ENCODE results near the gene ZMIZ1. TPM values are rescaled to one million over a fixed set of nuclear protein-coding genes. Genes with fewer than 3 reads are reported as not detected.
A peak's percentile ranks its signal among the peaks of the same experiment; 100 is the strongest.

Gene ZMIZ1
- polyA plus RNA-seq, 6 donors from 2014 or later: 0.11 to 2.9 (median 1.5) TPM

DNA sequence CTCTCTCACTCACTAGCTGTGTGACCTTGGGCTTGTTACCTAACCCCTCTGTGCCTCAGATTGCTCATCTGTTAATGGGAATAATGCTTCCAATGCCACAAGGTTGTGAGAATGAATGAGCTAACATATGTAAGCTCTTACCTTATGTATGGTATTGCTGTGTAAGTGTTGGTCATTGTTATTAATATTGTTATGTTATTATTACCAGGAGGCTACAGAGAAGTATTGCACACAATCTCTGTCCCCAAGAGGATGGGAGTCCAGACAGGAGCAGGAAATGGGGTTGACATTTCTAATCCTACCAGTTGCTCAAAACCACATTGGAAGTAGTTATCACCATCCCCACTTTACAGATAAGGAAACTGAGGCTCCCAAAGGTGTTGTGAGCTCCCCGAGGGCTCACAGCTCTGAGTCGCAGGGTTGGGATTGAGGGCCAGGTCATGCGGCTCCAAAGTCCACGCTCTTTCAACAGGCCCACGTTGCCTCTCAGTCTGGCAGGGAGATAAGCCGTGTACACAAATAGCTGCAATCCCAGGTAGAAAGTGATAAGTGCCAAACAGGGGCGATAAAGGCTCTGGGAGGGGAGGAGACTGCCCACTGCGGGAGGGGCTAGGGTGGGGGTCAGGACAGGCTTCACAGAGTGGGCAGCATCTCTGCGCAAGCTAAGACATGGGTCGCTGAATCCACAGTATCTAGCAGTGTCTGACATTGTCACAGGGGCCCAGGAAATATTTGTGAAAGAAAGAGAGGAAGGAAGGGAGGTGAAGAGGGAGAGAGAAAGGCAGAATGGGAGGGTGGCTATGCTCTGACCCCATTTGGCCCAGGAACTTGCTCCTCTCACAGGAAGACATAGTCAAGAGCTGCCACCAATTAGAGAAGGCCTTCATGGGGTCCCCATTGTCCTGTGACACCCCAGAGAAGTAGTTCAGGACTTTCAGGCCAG is 9.6 kb upstream of the ZMIZ1 start:
- H3K27me3 Mint-ChIP-seq: peaks cover 10 to 58% (median 47%) of the 10 kb centered on the region in 3 donors
- peak overlapping the region in 2 of 6 donors; percentile 29 to 33 for H3K27ac Mint-ChIP-seq
- DNase-seq (no peak), ATAC-seq (ENCODE audit: low read depth in 2 of 2) (no peak)
- H3K9me3 Mint-ChIP-seq: peaks cover 0 to 2% (median 0%) of the 10 kb centered on the region in 7 donors
- H3K4me1 Mint-ChIP-seq: peaks cover 8 to 12% (median 10%) of the 10 kb centered on the region in 3 donors
- H3K36me3 Mint-ChIP-seq: no peaks in the 10 kb centered on the region
- H3K4me3 Mint-ChIP-seq: no peak overlapping the region

DNA sequence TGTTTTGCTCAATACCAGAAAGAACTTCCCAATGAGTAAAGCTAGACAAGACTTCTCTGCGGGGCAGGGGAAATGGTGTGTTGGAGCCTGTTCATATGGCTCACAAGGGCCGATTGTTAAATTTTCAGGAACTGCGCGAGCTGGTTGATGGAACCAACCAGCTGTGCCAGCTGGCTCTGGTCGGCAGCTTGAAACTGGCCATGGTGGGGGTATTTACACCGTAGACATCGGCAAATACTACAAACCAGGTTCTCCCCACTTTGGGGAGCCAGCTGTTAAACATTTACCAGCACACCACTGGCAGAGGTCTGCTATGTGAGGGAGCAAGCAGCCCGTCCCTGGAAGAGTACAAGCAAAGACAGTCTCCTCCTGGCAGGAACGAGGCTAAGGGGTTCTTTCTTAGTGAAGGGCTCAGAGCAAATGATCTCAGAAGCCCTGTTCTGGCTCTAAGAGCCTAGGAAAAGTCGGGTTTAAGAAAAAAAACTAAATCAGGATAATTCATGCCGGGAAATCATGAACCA is 8.8 kb upstream of the ZMIZ1 start:
- ATAC-seq (ENCODE audit: low read depth in 2 of 2) (no peak), DNase-seq (no peak)
- no peaks in the 10 kb centered on the region for H3K36me3 Mint-ChIP-seq
- peaks cover 8 to 12% (median 10%) of the 10 kb centered on the region in 3 donors for H3K4me1 Mint-ChIP-seq
- H3K9me3 Mint-ChIP-seq: peaks cover 0 to 2% (median 0%) of the 10 kb centered on the region in 7 donors
- peaks cover 10 to 58% (median 41%) of the 10 kb centered on the region in 3 donors for H3K27me3 Mint-ChIP-seq
- peak overlapping the region in 1 of 6 donors; percentile 29 for H3K27ac Mint-ChIP-seq
- no peak overlapping the region for H3K4me3 Mint-ChIP-seq

DNA sequence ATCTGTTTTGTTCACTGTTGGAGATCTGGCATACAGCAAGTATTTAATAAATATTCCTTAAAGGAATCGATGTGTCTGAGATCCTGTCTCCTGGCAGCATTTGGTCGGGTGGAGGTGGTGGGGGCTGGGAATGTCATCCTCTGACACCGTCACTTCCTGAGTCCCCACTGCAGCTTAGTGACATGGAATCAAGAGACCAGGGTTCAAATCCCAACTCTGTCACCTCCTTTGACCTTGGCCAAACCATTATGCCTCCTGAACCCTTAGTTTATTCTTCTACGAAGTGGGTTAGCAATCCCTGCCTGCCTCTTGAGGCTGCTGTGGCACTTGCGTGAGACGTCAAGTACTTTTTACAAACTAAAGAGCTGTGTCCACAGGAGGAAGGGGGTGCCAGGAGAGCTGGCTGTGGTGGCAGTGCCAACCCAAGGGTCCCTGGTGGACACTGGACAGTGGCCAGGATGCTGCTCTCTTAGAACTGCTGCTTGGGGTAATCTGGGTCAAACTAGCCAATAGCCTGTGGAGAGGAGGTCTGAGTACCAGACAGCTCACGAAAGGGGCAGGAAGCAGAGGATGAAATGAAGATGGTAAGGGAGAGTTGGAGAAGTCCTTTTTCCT is 8.0 kb upstream of the ZMIZ1 start:
- Mint-ChIP-seq H3K27ac (no peak overlapping the region), H3K4me1 (peaks cover 8 to 20% (median 10%) of the 10 kb centered on the region in 3 donors), H3K36me3 (no peaks in the 10 kb centered on the region), H3K27me3 (peaks cover 5 to 53% (median 36%) of the 10 kb centered on the region in 3 donors), H3K9me3 (peaks cover 0 to 2% (median 0%) of the 10 kb centered on the region in 7 donors), H3K4me3 (no peak overlapping the region)
- ATAC-seq (ENCODE audit: low read depth in 2 of 2): no peak
- no peak for DNase-seq

DNA sequence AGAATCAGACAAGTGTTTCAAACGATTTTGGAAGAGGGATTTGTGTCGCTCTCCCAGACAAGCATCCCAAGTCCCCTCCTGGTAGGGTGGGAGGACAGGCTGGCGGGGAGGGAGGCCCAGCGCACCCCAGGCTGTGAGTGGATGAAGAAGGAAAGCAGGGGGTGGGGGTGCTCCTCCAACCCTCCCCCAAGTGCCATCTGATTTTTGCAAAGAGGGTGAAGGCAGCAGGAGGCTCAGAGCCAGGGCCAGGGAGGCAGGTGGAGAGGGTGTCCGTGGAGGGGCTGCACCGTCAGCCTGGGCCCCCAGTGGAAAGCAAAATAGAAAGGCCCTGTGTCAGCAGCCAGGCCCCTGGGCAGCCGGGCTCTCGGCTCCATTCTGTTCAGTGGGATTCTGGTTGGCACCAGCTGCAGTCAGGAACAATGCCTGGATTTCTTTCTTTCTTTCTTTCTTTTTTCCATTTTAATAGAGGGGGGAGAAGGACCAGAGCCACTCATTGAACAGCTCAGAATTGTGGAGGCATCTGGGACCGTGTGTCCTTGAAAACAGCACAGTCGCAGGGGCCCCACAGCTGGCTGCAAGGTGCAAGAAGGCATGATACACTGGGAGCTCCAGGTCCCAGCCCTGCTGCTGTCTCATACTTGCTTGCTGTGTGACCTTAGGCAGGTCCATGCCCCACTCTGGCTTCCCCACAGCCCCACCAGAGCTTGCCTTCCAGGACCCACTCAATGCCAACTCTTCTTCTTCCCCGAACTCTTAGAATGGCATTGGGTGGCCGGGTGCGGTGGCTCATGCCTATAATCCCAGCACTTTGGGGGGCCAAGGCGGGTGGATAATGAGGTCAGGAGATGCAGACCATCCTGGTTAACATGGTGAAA is 7.1 kb upstream of the ZMIZ1 start:
- ATAC-seq (ENCODE audit: low read depth in 2 of 2): no peak
- Mint-ChIP-seq H3K36me3 (no peaks in the 10 kb centered on the region), H3K9me3 (peaks cover 0 to 2% (median 0%) of the 10 kb centered on the region in 7 donors), H3K4me3 (no peak overlapping the region), H3K27ac (no peak overlapping the region), H3K4me1 (peaks cover 10 to 20% (median 10%) of the 10 kb centered on the region in 3 donors), H3K27me3 (peaks cover 5 to 49% (median 35%) of the 10 kb centered on the region in 3 donors)
- no peak for DNase-seq

DNA sequence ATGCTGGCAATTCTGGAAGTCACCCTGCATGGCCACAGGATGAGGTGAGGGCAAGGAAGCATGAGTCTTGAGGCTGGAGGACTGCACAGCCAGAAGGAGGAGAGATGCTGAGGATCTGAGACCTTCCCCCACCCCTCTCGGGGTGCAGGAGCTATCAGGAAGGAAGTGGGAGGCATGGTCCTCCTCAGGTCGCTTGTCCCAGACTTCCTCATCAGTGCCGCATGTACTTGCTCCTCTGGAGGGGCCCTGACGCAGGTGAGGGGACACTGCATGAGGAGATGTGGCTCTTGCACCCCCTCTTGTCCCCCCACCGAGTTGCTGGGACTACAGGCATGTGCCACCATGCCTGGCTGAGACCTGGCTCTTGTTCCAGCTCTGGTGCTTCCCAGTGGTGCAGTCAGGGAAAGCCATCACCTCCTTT is 5.7 kb upstream of the ZMIZ1 start:
- H3K4me1 Mint-ChIP-seq: peaks cover 15 to 27% (median 17%) of the 10 kb centered on the region in 3 donors
- no peak for ATAC-seq (ENCODE audit: low read depth in 2 of 2)
- no peak for DNase-seq
- H3K4me3 Mint-ChIP-seq: peak overlapping the region in 1 of 8 donors; percentile 20
- no peaks in the 10 kb centered on the region for H3K36me3 Mint-ChIP-seq
- H3K9me3 Mint-ChIP-seq: peaks cover 0 to 2% (median 0%) of the 10 kb centered on the region in 7 donors
- H3K27me3 Mint-ChIP-seq: peaks cover 5 to 35% (median 23%) of the 10 kb centered on the region in 3 donors
- H3K27ac Mint-ChIP-seq: no peak overlapping the region

DNA sequence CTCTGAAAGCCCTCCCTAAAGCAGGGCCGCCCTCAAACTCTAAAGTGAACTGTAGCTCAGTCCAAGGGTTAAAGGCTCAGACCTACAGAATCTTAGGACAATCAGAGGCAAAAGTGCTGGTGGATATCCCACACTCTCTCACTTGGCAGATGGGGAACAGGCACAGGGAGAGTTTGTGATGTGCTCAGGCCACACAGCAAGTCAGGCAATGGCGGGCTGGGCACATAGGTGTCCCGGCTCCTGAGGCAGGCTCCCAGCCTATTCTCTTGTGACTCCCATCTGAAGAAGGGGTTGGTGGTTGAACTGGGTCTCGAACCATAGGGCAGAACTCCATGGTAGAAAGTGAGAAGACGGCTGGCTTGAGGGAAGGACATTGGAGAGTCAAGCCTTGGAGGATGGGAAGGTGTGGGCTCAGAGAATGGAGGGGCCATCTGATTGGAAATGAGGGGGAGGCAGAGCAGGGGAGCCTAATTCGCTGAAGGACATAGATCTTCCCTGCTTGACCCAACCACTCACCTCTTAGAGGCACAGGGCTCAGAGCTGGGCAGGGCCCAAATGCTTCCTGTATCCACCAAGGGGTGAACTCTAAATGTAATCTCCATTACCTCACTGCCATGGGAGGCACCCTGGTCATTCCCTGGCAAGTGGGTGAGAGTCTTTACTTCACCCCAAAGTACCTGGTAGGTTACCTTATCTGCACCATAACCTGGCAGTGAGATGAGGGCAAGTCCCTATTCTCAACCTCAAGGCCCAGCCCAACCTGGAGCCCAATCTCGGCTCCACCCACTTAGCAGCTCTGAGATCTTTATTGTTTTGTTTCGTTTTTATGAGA is 4.9 kb upstream of the ZMIZ1 start:
- ATAC-seq (ENCODE audit: low read depth in 2 of 2) (no peak), DNase-seq (no peak)
- Mint-ChIP-seq H3K4me3 (peak overlapping the region in 2 of 8 donors; percentile 34 to 54), H3K27ac (peak overlapping the region in 2 of 6 donors; percentile 47 to 73), H3K27me3 (peaks cover 5 to 27% (median 16%) of the 10 kb centered on the region in 3 donors), H3K4me1 (peaks cover 15 to 27% (median 23%) of the 10 kb centered on the region in 3 donors), H3K9me3 (no peaks in the 10 kb centered on the region), H3K36me3 (no peaks in the 10 kb centered on the region)

DNA sequence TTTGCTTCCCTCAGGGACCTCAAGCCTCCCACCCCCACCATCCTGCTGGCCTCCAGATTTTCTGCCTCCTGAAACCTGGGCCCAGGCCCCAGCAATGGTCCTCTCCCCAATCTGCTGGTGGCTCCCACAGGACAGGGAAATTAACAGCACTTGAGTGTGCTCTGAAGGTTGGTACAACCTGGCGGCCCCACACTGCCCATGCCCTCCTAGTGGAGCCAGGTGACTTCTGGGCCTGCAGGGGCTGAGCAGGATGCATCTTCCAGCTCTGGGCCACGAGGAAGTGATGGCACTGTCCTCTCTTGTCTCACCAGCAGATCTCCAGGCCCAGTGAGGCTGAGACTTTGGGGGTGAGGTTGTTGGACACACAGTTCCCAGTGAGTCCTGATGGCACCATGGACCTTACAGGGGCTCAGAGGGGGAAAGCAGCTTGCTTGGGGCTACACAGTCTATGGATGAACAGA is 3.6 kb upstream of the ZMIZ1 start:
- H3K36me3 Mint-ChIP-seq: no peaks in the 10 kb centered on the region
- H3K27ac Mint-ChIP-seq: peak overlapping the region in 4 of 6 donors; percentile 26 to 88 (median 83)
- H3K9me3 Mint-ChIP-seq: no peaks in the 10 kb centered on the region
- H3K4me1 Mint-ChIP-seq: peaks cover 17 to 29% (median 27%) of the 10 kb centered on the region in 3 donors
- DNase-seq: no peak
- no peak for ATAC-seq (ENCODE audit: low read depth in 2 of 2)
- H3K4me3 Mint-ChIP-seq: peak overlapping the region in 3 of 8 donors; percentile 46 to 87 (median 70)
- peaks cover 5 to 18% (median 16%) of the 10 kb centered on the region in 3 donors for H3K27me3 Mint-ChIP-seq

DNA sequence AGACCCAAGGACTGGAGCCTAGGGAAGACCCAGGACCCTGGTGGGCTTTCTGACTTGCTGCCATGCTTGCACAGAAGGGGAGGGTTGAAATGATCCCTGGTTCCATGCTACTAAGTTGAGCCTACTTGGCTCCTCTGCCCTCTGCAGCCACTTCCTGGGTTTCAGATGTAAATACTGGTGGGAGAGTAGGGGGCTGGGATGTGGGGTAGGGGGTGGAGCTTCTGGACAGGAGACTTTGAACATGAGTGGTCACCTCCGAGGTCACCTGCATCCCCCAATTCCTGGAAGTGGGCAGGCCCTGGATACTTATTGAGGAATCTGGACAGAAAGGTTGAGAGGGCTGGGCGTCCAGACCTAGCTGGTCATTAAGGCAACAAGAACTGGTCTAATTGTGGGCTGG is 2.9 kb upstream of the ZMIZ1 start:
- Mint-ChIP-seq H3K4me3 (peak overlapping the region; percentile 46 to 96 (median 74)), H3K36me3 (no peaks in the 10 kb centered on the region), H3K9me3 (no peaks in the 10 kb centered on the region), H3K27me3 (peaks cover 5 to 15% (median 12%) of the 10 kb centered on the region in 3 donors), H3K27ac (peak overlapping the region in 3 of 6 donors; percentile 33 to 62 (median 44)), H3K4me1 (peaks cover 19 to 33% (median 30%) of the 10 kb centered on the region in 3 donors)
- DNase-seq (no peak), ATAC-seq (ENCODE audit: low read depth in 2 of 2) (no peak)

DNA sequence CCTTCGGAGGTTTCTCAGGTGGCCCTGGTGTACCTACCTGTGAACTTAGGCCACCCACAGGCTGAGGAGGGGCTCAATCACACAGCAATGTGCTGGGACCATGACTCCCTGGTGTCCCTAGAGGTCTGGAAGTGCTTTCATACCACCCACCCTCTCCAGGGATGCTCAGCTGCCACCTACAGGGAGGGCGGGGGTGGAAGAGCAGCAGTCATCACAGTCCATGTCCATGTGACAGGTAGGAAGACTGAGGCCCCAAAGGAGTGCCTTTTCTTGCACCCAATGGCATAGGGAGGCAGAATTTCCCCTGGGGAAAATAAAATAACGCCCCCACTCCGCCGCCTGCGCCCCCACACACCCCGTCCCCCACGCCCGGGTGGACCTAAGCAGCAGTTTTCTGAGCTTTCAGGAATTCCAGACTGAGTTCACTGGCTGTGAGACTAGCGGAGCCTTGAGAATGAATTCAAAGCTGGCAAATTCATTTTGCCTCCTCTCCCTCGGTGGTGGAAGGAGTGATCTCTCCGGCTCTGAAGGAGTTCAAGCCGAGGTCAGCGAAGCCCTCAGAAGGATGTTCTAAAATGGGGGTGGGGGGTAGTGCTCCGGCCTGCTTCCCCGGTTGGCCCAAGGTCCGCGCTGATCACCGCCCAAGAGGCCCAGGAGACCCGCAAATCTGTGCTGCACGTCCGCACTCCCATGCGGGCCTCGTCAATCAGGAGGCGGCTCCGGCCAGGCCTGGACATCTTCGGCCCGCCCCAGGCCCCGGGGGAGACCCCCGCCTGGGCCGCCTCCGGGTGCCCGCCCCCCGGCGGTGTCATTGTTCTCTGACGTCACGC is 2.1 kb upstream of the ZMIZ1 start:
- no peaks in the 10 kb centered on the region for H3K9me3 Mint-ChIP-seq
- peak overlapping the region; percentile 73 to 96 (median 84) for H3K4me3 Mint-ChIP-seq
- ATAC-seq (ENCODE audit: low read depth in 2 of 2) (peak in 1 of 2 donors; percentile 7), DNase-seq (no peak)
- H3K36me3 Mint-ChIP-seq: no peaks in the 10 kb centered on the region
- peaks cover 5 to 15% (median 12%) of the 10 kb centered on the region in 3 donors for H3K27me3 Mint-ChIP-seq
- H3K4me1 Mint-ChIP-seq: peaks cover 27 to 40% (median 38%) of the 10 kb centered on the region in 3 donors
- peak overlapping the region; percentile 21 to 84 (median 30) for H3K27ac Mint-ChIP-seq

DNA sequence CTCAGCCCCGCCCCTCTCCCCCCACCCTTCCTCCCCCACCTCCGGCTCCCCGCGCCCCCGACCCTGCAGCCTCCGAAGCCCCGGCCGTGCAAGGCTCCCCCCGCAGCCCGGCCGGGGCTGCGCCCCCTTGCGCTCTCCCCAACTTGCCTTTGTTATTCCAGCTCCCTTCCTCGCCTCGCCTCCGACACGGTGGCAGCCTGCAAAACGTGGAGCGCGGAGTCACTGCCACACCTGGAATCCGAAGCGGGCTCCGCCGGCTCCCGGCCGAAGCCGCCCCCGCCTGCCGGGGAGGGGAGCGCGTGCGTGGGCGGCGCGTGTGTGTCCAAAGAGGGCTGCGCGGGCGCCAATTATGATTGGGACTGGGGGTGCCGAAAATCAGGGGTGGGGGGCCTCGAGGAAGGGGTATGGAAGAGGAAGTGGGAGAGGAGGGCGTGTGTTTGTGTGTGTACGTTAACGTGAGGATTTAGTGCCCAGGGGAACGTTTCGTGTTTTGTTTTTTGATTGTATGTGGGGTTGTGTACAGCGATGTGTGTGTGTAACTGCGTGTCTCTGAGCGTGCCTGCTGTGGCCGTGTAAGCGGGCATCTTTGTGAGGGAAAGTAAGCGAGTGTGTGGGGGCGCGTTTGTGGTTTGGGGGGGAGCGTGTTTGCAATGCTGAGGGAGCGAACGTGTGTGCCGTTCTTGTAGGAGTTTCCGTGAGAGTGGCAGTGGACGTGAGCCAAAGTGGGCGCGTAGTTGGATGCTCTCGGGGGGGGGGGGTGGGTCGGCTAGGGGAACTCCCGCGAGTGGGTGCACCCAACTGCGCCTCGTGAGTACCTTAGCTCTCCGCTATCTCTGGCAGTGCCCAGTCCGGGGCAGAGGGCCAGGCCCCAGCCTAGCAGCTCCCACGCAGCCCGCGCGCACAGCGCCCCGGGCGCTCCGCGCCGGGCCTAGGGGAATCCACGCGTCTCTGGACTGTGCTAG is 1.2 kb upstream of the ZMIZ1 start:
- Mint-ChIP-seq H3K9me3 (no peaks in the 10 kb centered on the region), H3K27me3 (peaks cover 12 to 23% (median 18%) of the 10 kb centered on the region in 3 donors), H3K27ac (peak overlapping the region; percentile 41 to 89 (median 84)), H3K4me3 (peak overlapping the region; percentile 85 to 96 (median 95)), H3K4me1 (peaks cover 35 to 47% (median 38%) of the 10 kb centered on the region in 3 donors), H3K36me3 (no peaks in the 10 kb centered on the region)
- DNase-seq (peak; percentile 81), ATAC-seq (ENCODE audit: low read depth in 2 of 2) (peak; percentile 30 to 31)
